KMS-11 (cell line): ENCODE data around the gene PLOD1.
A peak's percentile ranks its signal among the peaks of the same experiment; 100 is the strongest.

Experiments used
- H2AFZ ChIP-seq: fragments of 200-600 bp; sonication (generic); 2 replicates; pipeline ENCODE4 v1.6.1; 2016; ENCODE audit warnings: antibody characterized with exemption, mixed run types, low read depth
- H3K27ac ChIP-seq: fragments of 200-600 bp; sonication (generic); 2 replicates; pipeline ENCODE4 v1.6.1; 2016; ENCODE audit warnings: mild to moderate bottlenecking, mixed run types
- H3K27me3 ChIP-seq: fragments of 200-600 bp; sonication (generic); 2 replicates; pipeline ENCODE4 v1.6.1; 2017; ENCODE audit warnings: mild to moderate bottlenecking, low read depth, mixed run types, moderate library complexity; ENCODE audit not compliant: insufficient read depth
- H3K36me3 ChIP-seq: fragments of 200-600 bp; sonication (generic); 2 replicates; pipeline ENCODE4 v1.6.1; 2017; ENCODE audit warnings: mild to moderate bottlenecking, mixed run types; ENCODE audit not compliant: insufficient read depth
- H3K4me1 ChIP-seq: fragments of 200-600 bp; sonication (generic); 2 replicates; pipeline ENCODE4 v1.6.1; 2016; ENCODE audit warnings: mild to moderate bottlenecking, low read depth, mixed run types; ENCODE audit not compliant: poor library complexity, severe bottlenecking
- H3K4me2 ChIP-seq: fragments of 200-600 bp; sonication (generic); 2 replicates; pipeline ENCODE4 v1.7.0; 2016; ENCODE audit warnings: mild to moderate bottlenecking, mixed run types
- H3K4me3 ChIP-seq: fragments of 200-600 bp; sonication (generic); IDR thresholded peaks from 2 replicates; pipeline ENCODE4 v1.6.1; 2017; ENCODE audit warnings: low read depth, low read length, mixed read lengths; ENCODE audit not compliant: insufficient read depth
- H3K79me2 ChIP-seq: fragments of 200-600 bp; sonication (generic); 2 replicates; pipeline ENCODE4 v1.6.1; 2016; ENCODE audit warnings: low read depth, mixed run types; ENCODE audit not compliant: insufficient read depth
- H3K9ac ChIP-seq: fragments of 200-600 bp; sonication (generic); 2 replicates; pipeline ENCODE4 v1.6.1; 2016; ENCODE audit warnings: mild to moderate bottlenecking, mixed run types
- H4K20me1 ChIP-seq: fragments of 200-600 bp; sonication (generic); 2 replicates; pipeline ENCODE4 v1.6.1; 2016; ENCODE audit warnings: mild to moderate bottlenecking, mixed run types; ENCODE audit not compliant: insufficient read depth
- CTCF ChIP-seq: fragments of 200-600 bp; sonication (generic); conservative IDR thresholded peaks from 2 replicates; pipeline ENCODE4 v1.6.1; 2017; ENCODE audit warnings: low read depth, mild to moderate bottlenecking, antibody characterized with exemption, low read length, moderate library complexity, mixed read lengths

The PLOD1 gene

GRCh38 chr1:11919621-11920020 lies 14.9 kb upstream of the PLOD1 start:
- Histone ChIP-seq H3K27ac (no peak overlapping the region), H4K20me1 (peaks cover 9% of the 10 kb centered on the region), H3K79me2 (peaks cover 35% of the 10 kb centered on the region)

GRCh38 chr1:11920239-11920903 lies 14.1 kb upstream of the PLOD1 start:
- H3K27me3 ChIP-seq = no peaks in the 10 kb centered on the region
- no peak overlapping the region for H3K4me3 ChIP-seq
- peaks cover 18% of the 10 kb centered on the region for H3K4me1 ChIP-seq
- H3K36me3 ChIP-seq = no peaks in the 10 kb centered on the region
- no peak overlapping the region for H3K4me2 ChIP-seq
- H2AFZ ChIP-seq = no peak overlapping the region
- H3K9ac ChIP-seq = no peak overlapping the region
- peaks cover 10% of the 10 kb centered on the region for H4K20me1 ChIP-seq
- no peak overlapping the region for H3K27ac ChIP-seq
- peaks cover 42% of the 10 kb centered on the region for H3K79me2 ChIP-seq
- no peak for TF ChIP-seq CTCF

More at GRCh38 chr1:11919621-11920020, 14.9 kb upstream of the PLOD1 start:
- H3K4me3 ChIP-seq = no peak overlapping the region
- no peaks in the 10 kb centered on the region for H3K27me3 ChIP-seq
- no peak overlapping the region for H3K4me2 ChIP-seq
- no peak for TF ChIP-seq CTCF
- H3K9ac ChIP-seq = no peak overlapping the region
- peaks cover 14% of the 10 kb centered on the region for H3K4me1 ChIP-seq
- no peak overlapping the region for H2AFZ ChIP-seq
- H3K36me3 ChIP-seq = no peaks in the 10 kb centered on the region

- Histone ChIP-seq H3K27ac (no peak overlapping the region), H3K79me2 (peaks cover 44% of the 10 kb centered on the region), H3K4me2 (no peak overlapping the region)
Observed at GRCh38 chr1:11921022-11921421, 13.5 kb upstream of the PLOD1 start.

GRCh38 chr1:11923069-11923826 lies 11.3 kb upstream of the PLOD1 start:
- TF ChIP-seq CTCF = no peak
- Histone ChIP-seq H3K4me1 (peaks cover 23% of the 10 kb centered on the region), H3K79me2 (peaks cover 40% of the 10 kb centered on the region), H3K27me3 (no peaks in the 10 kb centered on the region), H3K36me3 (no peaks in the 10 kb centered on the region), H3K27ac (no peak overlapping the region), H3K4me2 (peak overlapping the region; percentile 99; the same call in 1 of the 2 replicates), H4K20me1 (peaks cover 10% of the 10 kb centered on the region), H3K4me3 (no peak overlapping the region), H3K9ac (no peak overlapping the region), H2AFZ (no peak overlapping the region)

More at GRCh38 chr1:11921022-11921421, 13.5 kb upstream of the PLOD1 start:
- H3K4me3 ChIP-seq = no peak overlapping the region
- H3K9ac ChIP-seq = no peak overlapping the region
- H3K36me3 ChIP-seq = no peaks in the 10 kb centered on the region
- no peak for TF ChIP-seq CTCF
- no peak overlapping the region for H2AFZ ChIP-seq
- H3K27me3 ChIP-seq = no peaks in the 10 kb centered on the region
- peaks cover 18% of the 10 kb centered on the region for H3K4me1 ChIP-seq
- peaks cover 10% of the 10 kb centered on the region for H4K20me1 ChIP-seq
